ENCODE measurements around the gene FUT6. TPM values are rescaled to one million over a fixed set of nuclear protein-coding genes. Genes with fewer than 3 reads are reported as not detected.

The FUT6 gene
- total RNA-seq, 2 donors from 2014 or later, result not detected

DNA sequence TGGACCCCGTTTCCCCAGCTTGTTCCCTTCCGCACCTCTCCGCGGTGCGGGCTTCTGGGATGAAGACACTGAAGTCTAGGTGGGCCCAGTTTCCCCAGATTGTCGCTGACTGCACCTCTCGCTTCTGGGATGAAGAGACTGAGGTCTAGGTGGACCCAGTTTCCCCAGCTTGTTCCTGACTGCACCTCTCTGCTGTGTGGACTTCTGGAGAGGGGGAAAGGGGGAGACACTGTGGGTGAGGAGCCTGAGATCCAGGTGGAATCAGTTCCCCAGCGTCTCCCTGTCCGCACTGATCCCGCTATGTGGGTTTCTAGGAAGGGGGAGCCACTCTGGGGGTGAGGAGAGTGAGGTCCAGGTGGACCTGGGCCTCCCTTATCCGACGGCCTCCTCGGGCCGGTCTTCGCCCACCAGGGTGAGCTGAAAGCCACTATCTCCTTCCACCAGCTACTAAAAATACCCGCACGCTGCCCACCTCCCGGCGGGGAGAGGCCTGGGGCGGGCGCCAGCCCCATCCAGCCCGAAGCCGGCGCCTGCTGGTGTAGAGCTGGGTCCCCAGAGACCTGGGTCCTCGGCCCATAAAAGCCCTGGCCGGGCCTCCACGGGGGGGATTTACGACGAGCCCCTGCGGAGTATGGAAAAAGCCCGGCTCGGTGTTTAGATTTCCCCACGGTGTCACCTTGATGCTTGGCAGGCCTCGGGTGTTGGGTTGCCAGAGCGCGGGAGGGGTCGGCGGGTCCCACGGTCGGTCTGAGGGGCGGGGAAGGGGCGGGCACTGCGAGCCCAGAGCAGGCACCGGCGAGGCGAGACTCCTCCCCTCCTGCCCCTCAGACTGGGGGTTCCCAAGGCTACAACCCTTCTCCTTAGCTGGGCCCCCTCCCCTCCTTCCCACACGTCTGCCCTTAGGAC, 10.6 kb downstream of the FUT6 start:
- Mint-ChIP-seq H3K9me3 (no peaks in the 10 kb centered on the region), H3K36me3 (ENCODE audit: low read depth) (no peaks in the 10 kb centered on the region), H3K4me3 (peak overlapping the region; percentile 88), H3K4me1 (no peaks in the 10 kb centered on the region), H3K27ac (peak overlapping the region; percentile 99), H3K27me3 (ENCODE audit: insufficient read depth) (peaks cover 7% of the 10 kb centered on the region)
- 12% methylated on average over 17 to 47 of the region's 47 CpGs for WGBS, 2 experiments (ENCODE audit: insufficient coverage in 1 of 2, insufficient read length in 1 of 2)
- Histone ChIP-seq H3K4me3 (ENCODE audit: low read length) (peak overlapping the region; percentile 96), H3K27ac (ENCODE audit: low read depth, low read length) (peak overlapping the region; percentile 80), H3K27me3 (ENCODE audit: control insufficient read depth, insufficient read depth, low read length, poor library complexity, severe bottlenecking) (no peaks in the 10 kb centered on the region), H3K36me3 (ENCODE audit: control insufficient read depth, insufficient read depth, low read length) (no peaks in the 10 kb centered on the region), H3K9ac (ENCODE audit: extremely low read depth, low read length, poor library complexity, severe bottlenecking) (peak overlapping the region; percentile 91), H3K9me3 (ENCODE audit: control insufficient read depth, low read length) (no peaks in the 10 kb centered on the region), H3K4me1 (ENCODE audit: control insufficient read depth, insufficient read depth, low read length) (no peaks in the 10 kb centered on the region)
- DNase-seq, result peak; percentile 84
- TF ChIP-seq, protein P1, sequence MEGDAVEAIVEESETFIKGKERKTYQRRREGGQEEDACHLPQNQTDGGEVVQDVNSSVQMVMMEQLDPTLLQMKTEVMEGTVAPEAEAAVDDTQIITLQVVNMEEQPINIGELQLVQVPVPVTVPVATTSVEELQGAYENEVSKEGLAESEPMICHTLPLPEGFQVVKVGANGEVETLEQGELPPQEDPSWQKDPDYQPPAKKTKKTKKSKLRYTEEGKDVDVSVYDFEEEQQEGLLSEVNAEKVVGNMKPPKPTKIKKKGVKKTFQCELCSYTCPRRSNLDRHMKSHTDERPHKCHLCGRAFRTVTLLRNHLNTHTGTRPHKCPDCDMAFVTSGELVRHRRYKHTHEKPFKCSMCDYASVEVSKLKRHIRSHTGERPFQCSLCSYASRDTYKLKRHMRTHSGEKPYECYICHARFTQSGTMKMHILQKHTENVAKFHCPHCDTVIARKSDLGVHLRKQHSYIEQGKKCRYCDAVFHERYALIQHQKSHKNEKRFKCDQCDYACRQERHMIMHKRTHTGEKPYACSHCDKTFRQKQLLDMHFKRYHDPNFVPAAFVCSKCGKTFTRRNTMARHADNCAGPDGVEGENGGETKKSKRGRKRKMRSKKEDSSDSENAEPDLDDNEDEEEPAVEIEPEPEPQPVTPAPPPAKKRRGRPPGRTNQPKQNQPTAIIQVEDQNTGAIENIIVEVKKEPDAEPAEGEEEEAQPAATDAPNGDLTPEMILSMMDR (conservative IDR thresholded peaks at IDR 0.05), result no peak

DNA sequence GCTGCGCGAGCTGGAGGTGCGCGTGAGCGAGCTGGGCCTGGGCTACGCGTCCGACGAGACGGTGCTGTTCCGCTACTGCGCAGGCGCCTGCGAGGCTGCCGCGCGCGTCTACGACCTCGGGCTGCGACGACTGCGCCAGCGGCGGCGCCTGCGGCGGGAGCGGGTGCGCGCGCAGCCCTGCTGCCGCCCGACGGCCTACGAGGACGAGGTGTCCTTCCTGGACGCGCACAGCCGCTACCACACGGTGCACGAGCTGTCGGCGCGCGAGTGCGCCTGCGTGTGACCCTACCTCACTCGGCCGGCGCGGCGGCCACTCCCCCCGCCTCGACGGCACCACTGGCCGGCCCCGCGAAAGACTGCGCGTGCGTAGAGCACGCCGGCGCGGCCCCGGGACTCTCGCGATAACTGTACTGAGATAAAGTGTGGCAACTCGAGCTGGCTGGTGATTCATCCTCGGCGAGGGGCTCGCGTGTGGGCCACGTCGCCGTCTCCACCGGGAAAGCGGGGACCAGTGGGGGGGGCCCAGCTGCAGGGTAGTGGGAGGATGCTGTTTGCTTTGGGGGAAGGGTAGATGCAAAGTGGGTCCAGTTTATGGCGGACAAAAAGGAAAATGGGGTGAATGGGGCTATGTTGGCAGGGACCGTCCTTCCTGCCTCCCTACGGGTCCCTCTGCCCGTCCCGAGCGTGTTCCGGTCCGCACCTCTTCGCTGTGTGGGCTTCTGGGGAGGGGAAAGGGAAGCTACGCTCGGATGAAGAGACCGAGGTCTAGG, 11.4 kb downstream of the FUT6 start:
- Histone ChIP-seq H3K36me3 (ENCODE audit: control insufficient read depth, insufficient read depth, low read length) (no peaks in the 10 kb centered on the region), H3K27ac (ENCODE audit: low read depth, low read length) (peak overlapping the region; percentile 80), H3K4me3 (ENCODE audit: low read length) (peak overlapping the region; percentile 96), H3K4me1 (ENCODE audit: control insufficient read depth, insufficient read depth, low read length) (no peaks in the 10 kb centered on the region), H3K9me3 (ENCODE audit: control insufficient read depth, low read length) (no peaks in the 10 kb centered on the region), H3K27me3 (ENCODE audit: control insufficient read depth, insufficient read depth, low read length, poor library complexity, severe bottlenecking) (no peaks in the 10 kb centered on the region), H3K9ac (ENCODE audit: extremely low read depth, low read length, poor library complexity, severe bottlenecking) (peak overlapping the region; percentile 91)
- WGBS, 2 experiments (ENCODE audit: insufficient coverage in 1 of 2, insufficient read length in 1 of 2), result 0 to 1% methylated on average over 7 to 91 of the region's 91 CpGs
- Mint-ChIP-seq H3K4me3 (peak overlapping the region; percentile 88), H3K4me1 (no peaks in the 10 kb centered on the region), H3K9me3 (no peaks in the 10 kb centered on the region), H3K27ac (peak overlapping the region; percentile 99), H3K27me3 (ENCODE audit: insufficient read depth) (peaks cover 5% of the 10 kb centered on the region), H3K36me3 (ENCODE audit: low read depth) (no peaks in the 10 kb centered on the region)
- TF ChIP-seq, protein P1 (conservative IDR thresholded peaks at IDR 0.05), result no peak
- DNase-seq, result peak; percentile 98

DNA sequence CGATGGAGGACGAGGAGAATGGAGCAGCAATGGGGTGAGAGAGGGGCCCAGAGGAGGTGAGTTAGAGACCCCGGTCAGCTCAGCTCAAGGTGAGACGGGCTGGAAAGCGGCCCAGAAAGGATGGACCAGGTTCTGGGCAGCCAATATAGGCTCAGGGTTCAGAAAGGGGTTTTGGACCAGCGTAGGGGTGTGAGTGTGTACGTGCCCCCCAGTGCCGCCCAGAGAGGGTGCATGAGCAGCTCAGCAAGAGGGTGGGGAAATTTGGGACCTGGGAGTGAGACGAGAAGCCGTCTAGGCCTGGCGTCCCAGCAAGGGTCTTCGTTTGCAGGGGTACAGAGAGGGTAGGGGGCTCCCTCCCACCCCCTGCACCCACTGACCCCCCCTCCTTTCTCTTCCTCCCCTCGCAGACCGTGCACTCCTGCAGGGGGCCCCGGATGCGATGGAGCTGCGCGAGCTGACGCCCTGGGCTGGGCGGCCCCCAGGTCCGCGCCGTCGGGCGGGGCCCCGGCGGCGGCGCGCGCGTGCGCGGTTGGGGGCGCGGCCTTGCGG, 12.1 kb downstream of the FUT6 start:
- Histone ChIP-seq H3K4me1 (ENCODE audit: control insufficient read depth, insufficient read depth, low read length) (no peaks in the 10 kb centered on the region), H3K36me3 (ENCODE audit: control insufficient read depth, insufficient read depth, low read length) (no peaks in the 10 kb centered on the region), H3K27ac (ENCODE audit: low read depth, low read length) (peak overlapping the region; percentile 32), H3K9me3 (ENCODE audit: control insufficient read depth, low read length) (no peaks in the 10 kb centered on the region), H3K9ac (ENCODE audit: extremely low read depth, low read length, poor library complexity, severe bottlenecking) (no peak overlapping the region), H3K27me3 (ENCODE audit: control insufficient read depth, insufficient read depth, low read length, poor library complexity, severe bottlenecking) (no peaks in the 10 kb centered on the region), H3K4me3 (ENCODE audit: low read length) (peak overlapping the region; percentile 96)
- TF ChIP-seq, protein P1 (conservative IDR thresholded peaks at IDR 0.05), result no peak
- H3K36me3 Mint-ChIP-seq (ENCODE audit: low read depth), result no peaks in the 10 kb centered on the region
- H3K9me3 Mint-ChIP-seq, result no peaks in the 10 kb centered on the region
- H3K27me3 Mint-ChIP-seq (ENCODE audit: insufficient read depth), result peaks cover 5% of the 10 kb centered on the region
- 22 to 74% methylated on average over 9 to 32 of the region's 37 CpGs for WGBS, 2 experiments (ENCODE audit: insufficient coverage in 1 of 2, insufficient read length in 1 of 2)
- H3K4me1 Mint-ChIP-seq, result no peaks in the 10 kb centered on the region
- DNase-seq, result no peak
- H3K27ac Mint-ChIP-seq, result peak overlapping the region; percentile 84
- H3K4me3 Mint-ChIP-seq, result peak overlapping the region; percentile 88
